Endothelial cell of umbilical vein (primary cell): ENCODE measurements around the gene ZNF24. TPM values are rescaled to one million over a fixed set of nuclear protein-coding genes. Genes with fewer than 3 reads are reported as not detected.

Source experiments
- BruUV-seq: library from RNA; stranded (reverse); fragments of 400-500 nt; replicated peaks from 2 replicates; lab custom pipeline; 2021; lab: Mats Ljungman, UMichigan
- CTCF ChIA-PET: fragments of 300-600, 350-600 bp; sonication (Branson Sonifier 250); formaldehyde crosslinking; loops from one replicate; lab custom pipeline; 2021; ENCODE audit warnings: antibody characterized with exemption, inconsistent platforms; lab: Charles Lee
- POLR2A ChIA-PET: fragments of 300-600, 350-600 bp; sonication (Branson Sonifier 250); formaldehyde crosslinking; loops from one replicate; lab custom pipeline; 2021; ENCODE audit warnings: antibody characterized with exemption, inconsistent platforms; lab: Charles Lee
- DNase-seq: peaks from one replicate; pipeline ENCODE4 v3.0.0-alpha.2; 2011; ENCODE audit warnings: low read depth, low spot score
- FAIRE-seq: peaks from 2 replicates; lab custom pipeline; 2011; peaks lifted over from hg19 to GRCh38; lab: Jason Lieb, UNC
- H2AFZ ChIP-seq: 2 replicates; pipeline ENCODE4 v1.6.0; 2012; ENCODE audit warnings: low read depth, low read length, control low read depth, inconsistent platforms
- H3K27ac ChIP-seq: 2 replicates; pipeline ENCODE4 v1.5.1; 2011; ENCODE audit warnings: low read depth, mild to moderate bottlenecking, control low read depth, low read length, moderate library complexity; ENCODE audit not compliant: insufficient read depth
- H3K27me3 ChIP-seq, 2 experiments: 2 replicates each; pipeline versions ENCODE4 v1.6.0 to v1.6.1; 2011; ENCODE audit warnings: low read length in 2 of 2, mixed read lengths in 1 of 2; ENCODE audit not compliant: control insufficient read depth in 2 of 2, insufficient read depth in 2 of 2
- H3K36me3 ChIP-seq, 2 experiments: 2 replicates in 1 of 2; 3 replicates in 1 of 2; pipeline ENCODE4 v1.5.1; 2011; ENCODE audit warnings: low read length in 2 of 2, mild to moderate bottlenecking in 1 of 2, moderate library complexity in 1 of 2; ENCODE audit not compliant: control insufficient read depth in 2 of 2, insufficient read depth in 2 of 2; ENCODE audit errors: extremely low read depth in 1 of 2
- H3K4me1 ChIP-seq: 3 replicates; pipeline ENCODE4 v1.5.1; 2011; ENCODE audit warnings: mild to moderate bottlenecking, low read length; ENCODE audit not compliant: control insufficient read depth, insufficient read depth; ENCODE audit errors: extremely low read depth
- H3K4me2 ChIP-seq: 2 replicates; pipeline ENCODE4 v1.6.1; 2011; ENCODE audit warnings: low read length, control low read depth, mixed read lengths; ENCODE audit not compliant: insufficient read depth
- H3K4me3 ChIP-seq, 3 experiments: fragments of 200-600 bp in 1 of 3; sonication (generic), shearing (Covaris generic) in 1 of 3; replicated peaks in 1 of 3; 2 replicates each; pipeline ENCODE4 v1.5.1; 2011 to 2016; ENCODE audit warnings: control low read depth in 3 of 3, low read length in 3 of 3, mild to moderate bottlenecking in 2 of 3, inconsistent platforms in 1 of 3, low read depth in 1 of 3, moderate library complexity in 1 of 3; ENCODE audit not compliant: insufficient read depth in 1 of 3
- H3K79me2 ChIP-seq: 2 replicates; pipeline ENCODE4 v1.6.0; 2012; ENCODE audit warnings: low read length, inconsistent platforms; ENCODE audit not compliant: control insufficient read depth, insufficient read depth
- H3K9ac ChIP-seq: replicated peaks from 2 replicates; pipeline ENCODE3; 2011; ENCODE audit warnings: low read length, control low read depth; ENCODE audit not compliant: insufficient read depth; ENCODE audit errors: extremely low read depth
- H3K9me1 ChIP-seq: replicated peaks from 3 replicates; pipeline ENCODE4 v1.6.0; 2011; ENCODE audit warnings: mild to moderate bottlenecking, low read length; ENCODE audit not compliant: control insufficient read depth, insufficient read depth; ENCODE audit errors: extremely low read depth
- H3K9me3 ChIP-seq: replicated peaks from 2 replicates; pipeline ENCODE4 v1.5.1; 2012; ENCODE audit warnings: low read length, inconsistent platforms; ENCODE audit not compliant: control insufficient read depth, insufficient read depth
- H4K20me1 ChIP-seq: replicated peaks from 2 replicates; pipeline ENCODE3; 2011; ENCODE audit warnings: mild to moderate bottlenecking, low read length; ENCODE audit not compliant: control insufficient read depth, insufficient read depth; ENCODE audit errors: extremely low read depth
- CTCF ChIP-seq, 2 donors: IDR thresholded peaks; 1 replicate in 1 of 2; 2 replicates in 1 of 2; pipeline ENCODE4 v1.5.1; 2011; ENCODE audit warnings: low read length in 2 of 2, mild to moderate bottlenecking in 2 of 2, moderate library complexity in 2 of 2, control low read depth in 1 of 2, inconsistent platforms in 1 of 2, low read depth in 1 of 2; ENCODE audit not compliant: insufficient read depth in 1 of 2; ENCODE audit errors: extremely low read depth in 1 of 2
- EZH2 ChIP-seq: IDR thresholded peaks from 2 replicates; pipeline ENCODE4 v1.6.1; 2012; ENCODE audit warnings: borderline replicate concordance, low read depth, mild to moderate bottlenecking, moderate library complexity, low read length, inconsistent platforms; ENCODE audit not compliant: severe bottlenecking
- FOS ChIP-seq: IDR thresholded peaks from 2 replicates; pipeline ENCODE4 v1.6.1; 2011; ENCODE audit warnings: mild to moderate bottlenecking, low read length, moderate library complexity, borderline replicate concordance; ENCODE audit not compliant: insufficient read depth
- GATA2 ChIP-seq: IDR thresholded peaks from 2 replicates; pipeline ENCODE4 v1.7.0; 2011; ENCODE audit warnings: low read depth, mild to moderate bottlenecking, moderate library complexity, mixed read lengths, low read length; ENCODE audit not compliant: insufficient read length, insufficient read depth
- JUN ChIP-seq: IDR thresholded peaks from 2 replicates; pipeline ENCODE4 v1.6.1; 2011; ENCODE audit warnings: borderline replicate concordance, low read depth; ENCODE audit not compliant: insufficient read length, insufficient read depth
- MAX ChIP-seq: IDR thresholded peaks from 2 replicates; pipeline ENCODE4 v1.6.1; 2011; ENCODE audit not compliant: insufficient read depth, insufficient read length
- MYC ChIP-seq: IDR thresholded peaks from one replicate; pipeline ENCODE4 v1.6.1; 2011; ENCODE audit warnings: mild to moderate bottlenecking, low read depth, low read length
- POLR2A ChIP-seq: IDR thresholded peaks from 2 replicates; pipeline ENCODE4 v1.6.1; 2012; ENCODE audit warnings: low read depth, mild to moderate bottlenecking, control low read depth, low read length
- POLR2AphosphoS5 ChIP-seq: IDR thresholded peaks from 2 replicates; pipeline ENCODE4 v1.6.1; 2012; ENCODE audit warnings: low read depth, mild to moderate bottlenecking, control low read depth, low read length, moderate library complexity; ENCODE audit not compliant: insufficient read depth
- dilution Hi-C: fragments of 300-500 bp; cut with MboI; formaldehyde crosslinking; loops from one replicate; pipeline ENCODE4 v1.15.0; 2019; ENCODE audit warnings: low sequenced_read_pairs; ENCODE audit not compliant: extremely low pct_ligation_motif_present
- intact Hi-C: fragments of 100-400 bp; cut with micrococcal nuclease; formaldehyde crosslinking; loops from one replicate; pipeline ENCODE4 v1.10.0; 2022
- polyA plus RNA-seq, 4 experiments: library from polyadenylated mRNA; depleted of rRNA in 3 of 4; stranded (reverse) in 3 of 4; unstranded in 1 of 4; fragments of >200 nt; gene quantifications; 2 replicates each; pipeline versions ENCODE4 v1.2.1 to v1.2.3, GENCODE V29; 2011 to 2012; ENCODE audit warnings: missing spikeins in 1 of 4
- total RNA-seq: library from RNA; stranded (reverse); gene quantifications from 2 replicates; pipeline ENCODE4 v1.2.3, GENCODE V29; 2021

ZNF24 gene
- total and polyA plus RNA-seq, 2 donors (not counting 3 experiments of a cell fraction or from before 2014, with no cell fraction given), result 10.3 to 40.2 TPM

- Histone ChIP-seq H3K36me3 (no peaks in the 10 kb centered on the region), H3K27me3 (peaks cover 3 to 7% of the 10 kb centered on the region in 2 experiments), H3K4me2 (no peak overlapping the region), H3K9me1 (no peaks in the 10 kb centered on the region), H4K20me1 (no peaks in the 10 kb centered on the region), H3K9ac (no peak overlapping the region), H3K9me3 (no peaks in the 10 kb centered on the region), H3K4me3 (no peak overlapping the region), H3K4me1 (no peaks in the 10 kb centered on the region), H3K79me2 (no peaks in the 10 kb centered on the region), H3K27ac (no peak overlapping the region), H2AFZ (no peak overlapping the region)
- dilution Hi-C loops (no loop called here), intact Hi-C loops (no loop called here)
- FAIRE-seq (no peak), DNase-seq (no peak)
- BruUV-seq, result no TSS peak
- TF ChIP-seq POLR2AphosphoS5 (no peak), MYC (no peak), EZH2 (no peak), CTCF (IDR thresholded peaks at IDR 0.05; ENCODE audit: extremely low read depth in 1 of 2, insufficient read depth in 1 of 2, low read depth in 1 of 2, low read length in 2 of 2) (no peak), POLR2A (no peak), JUN (no peak), GATA2 (no peak), FOS (no peak), MAX (no peak)
- POLR2A ChIA-PET, result no interaction called here
- CTCF ChIA-PET, result no interaction called here
Measured at GRCh38 chr18:35361570-35362321, 17.5 kb upstream of the ZNF24 start.
